LNCAP (cell line): ENCODE results near the gene SERPING1.

ENCODE experiments used
- CTCF ChIP-seq: fragments of 450-650 bp; IDR thresholded peaks from 2 replicates; pipeline ENCODE4 v1.5.1; 2017; ENCODE audit warnings: mild to moderate bottlenecking

Gene SERPING1

GRCh38 chr11:57616595-57616994 is 19.1 kb downstream of the SERPING1 start:
- TF ChIP-seq CTCF = no peak

- TF ChIP-seq CTCF = no peak
Measured at GRCh38 chr11:57618438-57618837, 21.0 kb downstream of the SERPING1 start.

DNA sequence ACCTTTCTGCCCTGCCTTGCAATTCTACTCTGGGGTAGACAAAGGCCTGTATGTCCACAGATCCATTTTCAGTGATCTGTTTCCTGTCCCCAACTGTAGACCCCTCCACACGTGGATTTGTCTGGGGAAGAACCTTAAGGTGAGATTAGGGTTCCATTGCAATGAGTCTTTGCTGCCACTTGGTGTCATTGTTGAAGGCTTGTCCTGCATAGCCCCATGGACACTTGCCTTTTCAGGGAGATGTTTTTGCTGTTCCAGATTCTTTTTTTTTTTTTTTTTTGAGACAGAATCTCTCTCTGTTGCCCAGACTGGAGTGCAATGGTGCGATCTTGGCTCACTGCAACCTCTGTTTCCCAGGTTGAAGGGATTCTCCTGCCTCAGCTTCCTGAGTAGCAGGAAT is 21.8 kb downstream of the SERPING1 start:
- TF ChIP-seq CTCF = no peak

DNA sequence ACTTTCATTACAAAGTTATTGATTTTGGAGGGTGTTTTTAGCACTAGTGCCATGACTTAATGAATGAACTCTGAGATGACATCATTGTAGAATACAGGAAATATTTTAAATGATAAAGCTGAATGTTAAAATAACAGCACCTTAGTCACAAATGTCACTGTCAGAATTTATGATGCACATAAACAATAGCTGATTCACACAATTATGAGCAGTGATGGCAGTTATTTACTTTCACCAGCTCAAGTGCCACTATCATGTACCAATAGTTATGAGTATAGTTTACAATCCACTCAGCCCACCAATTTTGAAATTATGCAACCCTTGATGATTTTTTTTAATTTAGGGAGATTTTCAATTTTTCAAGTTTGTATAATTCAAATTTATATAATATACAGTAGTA is 23.0 kb downstream of the SERPING1 start:
- no peak for TF ChIP-seq CTCF

GRCh38 chr11:57622263-57622662 is 24.8 kb downstream of the SERPING1 start:
- no peak for TF ChIP-seq CTCF

DNA sequence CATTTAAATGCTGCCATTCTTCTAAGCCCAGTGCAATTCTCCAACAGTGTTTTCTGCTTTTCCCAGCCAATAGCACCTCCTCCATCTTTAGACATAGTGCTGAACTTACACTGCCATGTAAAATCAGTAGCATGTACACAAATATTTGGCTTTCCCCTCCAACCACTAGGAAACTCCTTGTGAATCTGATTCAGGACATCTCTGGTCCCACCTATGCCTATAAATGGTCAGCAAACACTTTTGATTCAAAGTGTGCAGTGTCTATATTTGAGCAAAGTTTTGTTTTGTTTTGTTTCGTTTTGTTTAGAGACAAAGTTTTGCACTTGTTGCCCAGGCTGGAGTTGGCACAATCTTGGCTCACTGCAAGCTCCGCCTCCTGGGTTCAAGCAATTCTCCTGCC is 27.4 kb downstream of the SERPING1 start:
- no peak for TF ChIP-seq CTCF

- TF ChIP-seq CTCF = no peak
Measured at GRCh38 chr11:57626895-57627294, 29.4 kb downstream of the SERPING1 start.

DNA sequence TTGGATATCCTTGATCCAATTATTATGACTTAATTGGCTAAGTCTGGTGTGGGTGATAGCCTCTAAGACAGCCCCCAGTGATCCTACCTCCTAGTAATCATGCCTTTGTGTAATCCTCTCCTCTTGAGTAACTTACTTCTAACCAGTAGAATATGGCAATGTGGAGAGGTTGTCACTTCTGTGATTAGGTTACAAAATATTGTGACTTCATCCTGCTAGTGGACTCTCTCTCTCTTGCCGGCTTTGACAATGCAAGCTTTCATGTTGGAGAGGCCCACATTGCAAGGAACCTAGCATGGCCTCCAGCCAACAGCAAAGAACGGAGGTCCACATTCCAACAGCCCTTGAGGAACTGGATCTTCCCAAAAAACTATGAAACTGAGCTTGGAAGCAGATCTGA is 32.7 kb downstream of the SERPING1 start:
- TF ChIP-seq CTCF = no peak
